Measurements from ENCODE around the gene KRTAP13-4.

GRCh38 chr21:30426731-30427130 is 3.3 kb upstream of the KRTAP13-4 start:
- no peak for TF ChIP-seq CTCF (IDR thresholded peaks at IDR 0.05)
- TF ChIP-seq EZH2 (IDR thresholded peaks at IDR 0.05; ENCODE audit: borderline replicate concordance, insufficient read depth, low read depth, low read length, poor library complexity, severe bottlenecking), result no peak
